Omental fat pad (tissue), 4 donors: ENCODE results near the gene COMMD6. TPM values are rescaled to one million over a fixed set of nuclear protein-coding genes. Genes with fewer than 3 reads are reported as not detected.

Experiments
- ATAC-seq: fragments of 150-250 bp; one replicate; pipeline ENCODE4 v1.9.1; 2016; ENCODE audit warnings: mild to moderate bottlenecking, moderate library complexity; ENCODE audit not compliant: low FRiP score
- DNase-seq: peaks from one replicate; pipeline ENCODE4 v3.0.0-alpha.2; 2019; ENCODE audit warnings: low spot score
- total RNA-seq, 4 donors: library from RNA; depleted of rRNA; stranded (reverse); fragments of >200 nt; gene quantifications; one replicate each; pipeline ENCODE4 v1.1.0, GENCODE V29; 2016
- TF ChIP-seq, protein P1 (sequence below), 3 donors: fragments of 450-650 bp; IDR thresholded peaks; one replicate each; pipeline ENCODE4 v1.5.1; 2016 to 2017; ENCODE audit warnings: antibody characterized with exemption in 3 of 3, mild to moderate bottlenecking in 3 of 3, moderate library complexity in 2 of 3

Gene COMMD6
- total RNA-seq, 4 donors from 2014 or later: 42.9 to 60.8 (median 52.8) TPM

- ATAC-seq: no peak
- TF ChIP-seq, protein P1, sequence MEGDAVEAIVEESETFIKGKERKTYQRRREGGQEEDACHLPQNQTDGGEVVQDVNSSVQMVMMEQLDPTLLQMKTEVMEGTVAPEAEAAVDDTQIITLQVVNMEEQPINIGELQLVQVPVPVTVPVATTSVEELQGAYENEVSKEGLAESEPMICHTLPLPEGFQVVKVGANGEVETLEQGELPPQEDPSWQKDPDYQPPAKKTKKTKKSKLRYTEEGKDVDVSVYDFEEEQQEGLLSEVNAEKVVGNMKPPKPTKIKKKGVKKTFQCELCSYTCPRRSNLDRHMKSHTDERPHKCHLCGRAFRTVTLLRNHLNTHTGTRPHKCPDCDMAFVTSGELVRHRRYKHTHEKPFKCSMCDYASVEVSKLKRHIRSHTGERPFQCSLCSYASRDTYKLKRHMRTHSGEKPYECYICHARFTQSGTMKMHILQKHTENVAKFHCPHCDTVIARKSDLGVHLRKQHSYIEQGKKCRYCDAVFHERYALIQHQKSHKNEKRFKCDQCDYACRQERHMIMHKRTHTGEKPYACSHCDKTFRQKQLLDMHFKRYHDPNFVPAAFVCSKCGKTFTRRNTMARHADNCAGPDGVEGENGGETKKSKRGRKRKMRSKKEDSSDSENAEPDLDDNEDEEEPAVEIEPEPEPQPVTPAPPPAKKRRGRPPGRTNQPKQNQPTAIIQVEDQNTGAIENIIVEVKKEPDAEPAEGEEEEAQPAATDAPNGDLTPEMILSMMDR (IDR thresholded peaks at IDR 0.05): no peak
- no peak for DNase-seq
Observed at GRCh38 chr13:75566658-75567057, 29.0 kb upstream of the COMMD6 start.

GRCh38 chr13:75558145-75558840 is 20.7 kb upstream of the COMMD6 start:
- no peak for ATAC-seq
- TF ChIP-seq, protein P1 (IDR thresholded peaks at IDR 0.05): no peak
- no peak for DNase-seq

- TF ChIP-seq, protein P1 (IDR thresholded peaks at IDR 0.05): no peak
- DNase-seq (no peak), ATAC-seq (no peak)
Observed at GRCh38 chr13:75556961-75557360, 19.3 kb upstream of the COMMD6 start.

DNA sequence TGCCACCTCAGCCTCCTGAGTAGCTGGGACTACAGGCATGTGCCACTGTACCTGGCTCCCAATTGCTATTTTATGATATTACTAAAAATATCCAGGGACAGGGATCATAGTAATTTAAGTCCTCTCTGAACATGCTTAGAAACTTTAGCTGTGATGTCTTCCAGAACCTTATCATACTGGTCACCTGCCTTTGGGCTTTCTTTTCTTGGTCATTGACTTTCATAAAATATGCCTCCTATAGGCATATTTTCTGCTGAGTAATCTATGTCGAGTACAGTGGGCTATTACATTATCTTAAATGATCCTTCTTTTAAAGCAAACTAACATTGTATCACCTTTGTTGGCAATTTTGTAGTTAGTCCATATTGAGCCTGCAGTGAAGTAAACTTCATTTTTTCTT is 18.2 kb upstream of the COMMD6 start:
- ATAC-seq (no peak), DNase-seq (no peak)
- TF ChIP-seq, protein P1 (IDR thresholded peaks at IDR 0.05): no peak

DNA sequence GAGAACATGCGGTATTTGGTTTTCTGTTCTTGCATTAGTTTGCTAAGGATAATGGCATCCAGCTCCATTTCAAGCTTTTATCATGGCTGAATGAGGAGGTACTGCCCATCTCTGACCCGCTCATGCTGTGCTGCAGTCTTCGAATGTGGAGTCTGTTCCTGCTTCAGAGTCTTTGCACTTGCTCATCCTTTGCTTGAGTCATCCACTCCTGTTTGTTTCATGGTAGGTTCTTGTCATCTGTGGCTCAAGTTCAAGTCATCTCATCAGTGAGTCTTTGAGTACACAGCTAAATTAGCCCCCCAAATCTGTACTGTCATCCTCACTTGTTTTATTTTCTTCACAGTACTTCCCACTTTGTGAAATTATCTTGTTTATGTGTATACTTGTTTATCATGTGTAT is 17.3 kb upstream of the COMMD6 start:
- TF ChIP-seq, protein P1 (IDR thresholded peaks at IDR 0.05): no peak
- ATAC-seq (no peak), DNase-seq (no peak)

DNA sequence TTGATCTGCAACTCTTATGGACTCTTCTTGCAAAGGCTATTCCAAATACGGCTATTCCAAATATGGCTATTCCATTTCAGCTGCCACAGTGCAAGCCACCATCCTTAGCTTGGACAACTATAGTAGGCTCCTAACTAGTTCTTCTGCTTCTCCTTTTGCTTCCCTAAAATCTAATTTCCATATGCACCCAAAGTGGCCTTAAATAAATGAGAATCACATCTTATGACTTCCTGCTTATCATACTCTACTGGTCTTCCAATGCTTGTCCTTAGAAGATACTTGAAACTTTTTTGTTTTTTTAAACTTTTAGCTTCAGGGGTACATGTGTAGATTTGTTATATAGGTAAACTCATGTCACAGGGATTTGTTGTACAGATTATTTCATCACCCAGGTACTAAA is 16.8 kb upstream of the COMMD6 start:
- ATAC-seq (no peak), DNase-seq (no peak)
- TF ChIP-seq, protein P1 (IDR thresholded peaks at IDR 0.05): no peak

DNA sequence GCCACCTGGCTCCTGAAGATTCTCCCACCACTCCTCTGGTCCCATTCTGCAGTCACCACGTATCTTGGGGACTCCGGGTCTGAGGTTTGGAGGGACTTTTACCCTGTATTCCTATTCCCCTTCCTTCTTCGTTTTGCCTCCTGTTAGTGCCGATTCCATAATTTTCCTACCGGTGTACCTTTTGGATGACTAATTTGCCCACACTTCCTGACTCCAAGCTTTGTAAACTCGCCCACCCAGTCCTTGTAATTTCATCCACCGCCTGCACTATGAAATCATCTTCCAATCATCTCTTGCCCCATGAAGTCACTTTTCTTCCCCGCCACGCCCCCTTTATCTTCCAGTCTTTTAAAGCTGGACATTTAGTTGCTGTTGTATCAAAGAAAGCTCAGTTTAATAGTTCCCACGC is 12.5 kb upstream of the COMMD6 start:
- ATAC-seq (peak; percentile 29), DNase-seq (no peak)
- TF ChIP-seq, protein P1 (IDR thresholded peaks at IDR 0.05): no peak
